Measurements from ENCODE around the gene SLITRK3. TPM values are rescaled to one million over a fixed set of nuclear protein-coding genes. Genes with fewer than 3 reads are reported as not detected.

SLITRK3 gene
- total RNA-seq, 1 donor from 2014 or later, result 0.09 TPM

- no peaks in the 10 kb centered on the region for H3K4me1 ChIP-seq
- intact Hi-C loops (cut with DNase I), result no loop called here
- no peak overlapping the region for H3K27ac ChIP-seq
- H3K4me3 ChIP-seq, result no peak overlapping the region
- TF ChIP-seq, protein P1, sequence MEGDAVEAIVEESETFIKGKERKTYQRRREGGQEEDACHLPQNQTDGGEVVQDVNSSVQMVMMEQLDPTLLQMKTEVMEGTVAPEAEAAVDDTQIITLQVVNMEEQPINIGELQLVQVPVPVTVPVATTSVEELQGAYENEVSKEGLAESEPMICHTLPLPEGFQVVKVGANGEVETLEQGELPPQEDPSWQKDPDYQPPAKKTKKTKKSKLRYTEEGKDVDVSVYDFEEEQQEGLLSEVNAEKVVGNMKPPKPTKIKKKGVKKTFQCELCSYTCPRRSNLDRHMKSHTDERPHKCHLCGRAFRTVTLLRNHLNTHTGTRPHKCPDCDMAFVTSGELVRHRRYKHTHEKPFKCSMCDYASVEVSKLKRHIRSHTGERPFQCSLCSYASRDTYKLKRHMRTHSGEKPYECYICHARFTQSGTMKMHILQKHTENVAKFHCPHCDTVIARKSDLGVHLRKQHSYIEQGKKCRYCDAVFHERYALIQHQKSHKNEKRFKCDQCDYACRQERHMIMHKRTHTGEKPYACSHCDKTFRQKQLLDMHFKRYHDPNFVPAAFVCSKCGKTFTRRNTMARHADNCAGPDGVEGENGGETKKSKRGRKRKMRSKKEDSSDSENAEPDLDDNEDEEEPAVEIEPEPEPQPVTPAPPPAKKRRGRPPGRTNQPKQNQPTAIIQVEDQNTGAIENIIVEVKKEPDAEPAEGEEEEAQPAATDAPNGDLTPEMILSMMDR (IDR thresholded peaks at IDR 0.05), result no peak
- DNase-seq (no peak), ATAC-seq (no peak)
- no peaks in the 10 kb centered on the region for H3K27me3 ChIP-seq
- no peaks in the 10 kb centered on the region for H3K9me3 ChIP-seq
- H3K36me3 ChIP-seq, result no peaks in the 10 kb centered on the region
Observed at GRCh38 chr3:165162883-165163282, 33.3 kb downstream of the SLITRK3 start.

DNA sequence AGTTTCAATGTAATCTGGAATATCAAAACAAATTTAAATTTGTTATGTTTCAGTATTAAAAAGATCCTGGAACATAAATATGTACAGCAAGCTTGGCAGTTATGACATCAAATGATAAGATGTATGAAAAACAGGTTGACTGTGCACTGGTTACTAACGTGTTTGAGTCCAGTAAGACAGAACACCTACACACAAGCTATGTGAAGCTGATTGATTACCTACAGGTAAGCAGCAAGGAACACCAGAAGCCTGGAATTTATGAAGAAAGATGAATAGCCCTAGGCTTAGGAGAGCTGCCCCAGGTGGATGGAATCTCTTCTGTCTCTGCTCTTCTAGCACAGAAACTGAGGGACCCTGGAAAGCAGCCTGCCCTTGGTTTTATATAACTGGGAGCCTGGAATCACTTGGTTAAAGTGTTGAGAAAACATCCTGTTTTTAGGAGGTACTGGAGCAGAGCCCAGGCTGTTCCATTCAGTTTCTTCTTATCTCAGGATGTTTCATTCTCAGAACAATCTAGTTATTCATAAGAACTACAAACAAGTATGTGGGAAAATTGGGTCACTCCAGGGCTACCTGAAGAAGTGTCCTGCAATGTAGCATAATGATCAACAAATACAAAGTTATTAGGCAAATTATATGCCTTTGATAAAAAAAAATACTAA, 36.3 kb downstream of the SLITRK3 start:
- H3K27ac ChIP-seq, result no peak overlapping the region
- H3K9me3 ChIP-seq, result no peaks in the 10 kb centered on the region
- TF ChIP-seq, protein P1 (IDR thresholded peaks at IDR 0.05), result no peak
- ATAC-seq (no peak), DNase-seq (no peak)
- H3K36me3 ChIP-seq, result no peaks in the 10 kb centered on the region
- H3K27me3 ChIP-seq, result no peaks in the 10 kb centered on the region
- intact Hi-C loops (cut with DNase I), result no loop called here
- H3K4me1 ChIP-seq, result no peaks in the 10 kb centered on the region
- no peak overlapping the region for H3K4me3 ChIP-seq

DNA sequence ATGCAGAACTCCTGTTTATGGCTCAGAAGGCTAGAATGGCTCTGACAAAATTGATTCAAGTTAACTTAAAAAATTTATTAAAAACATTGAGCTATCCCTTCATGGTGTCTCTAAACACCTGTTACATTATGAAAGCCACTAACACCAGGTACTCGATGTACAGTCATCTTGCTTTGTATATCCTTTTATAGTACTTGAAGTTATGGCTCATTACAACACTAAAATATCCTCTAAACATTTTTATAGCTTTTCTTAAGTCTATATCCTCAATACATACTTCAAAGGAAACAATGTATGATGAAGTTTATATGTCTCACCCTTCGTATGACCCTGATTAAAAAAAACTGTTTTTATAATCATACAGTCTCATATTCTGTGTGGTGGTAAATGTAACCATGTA, 38.2 kb downstream of the SLITRK3 start:
- no peaks in the 10 kb centered on the region for H3K36me3 ChIP-seq
- no peaks in the 10 kb centered on the region for H3K9me3 ChIP-seq
- no peaks in the 10 kb centered on the region for H3K27me3 ChIP-seq
- intact Hi-C loops (cut with DNase I), result no loop called here
- TF ChIP-seq, protein P1 (IDR thresholded peaks at IDR 0.05), result no peak
- H3K27ac ChIP-seq, result no peak overlapping the region
- no peak overlapping the region for H3K4me3 ChIP-seq
- ATAC-seq (no peak), DNase-seq (no peak)
- H3K4me1 ChIP-seq, result no peaks in the 10 kb centered on the region

DNA sequence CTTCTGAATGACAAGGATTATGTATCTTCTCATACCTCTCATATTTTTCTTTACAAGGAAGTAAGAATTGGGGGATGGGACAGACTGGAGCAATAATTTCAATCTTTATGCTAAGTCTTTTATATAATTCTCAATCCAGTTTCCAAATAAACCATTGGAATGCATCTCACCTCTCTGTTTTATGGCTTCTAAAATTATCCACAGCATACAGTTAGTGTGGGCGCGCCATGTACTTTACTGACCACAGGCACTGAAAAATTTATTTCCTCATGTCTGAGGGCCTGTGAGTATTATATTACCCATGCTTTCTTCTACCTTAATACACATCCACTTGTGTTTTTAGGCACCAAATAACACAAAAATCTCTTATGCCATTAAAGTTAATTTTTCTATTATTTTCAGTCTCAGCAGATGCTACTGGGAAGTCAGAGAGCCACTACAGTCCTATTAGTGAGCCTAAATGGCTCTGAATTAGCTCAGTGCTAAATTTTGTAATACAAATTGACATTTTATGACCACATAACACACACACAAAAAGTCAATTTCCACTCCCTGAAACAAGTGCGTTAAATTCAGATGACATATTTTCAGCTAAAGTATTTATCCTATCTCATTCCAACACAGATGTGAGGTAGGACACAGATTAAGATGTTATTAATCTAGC, 39.3 kb downstream of the SLITRK3 start:
- H3K4me3 ChIP-seq, result no peak overlapping the region
- H3K9me3 ChIP-seq, result no peaks in the 10 kb centered on the region
- H3K27me3 ChIP-seq, result no peaks in the 10 kb centered on the region
- ATAC-seq, result no peak
- no peak overlapping the region for H3K27ac ChIP-seq
- TF ChIP-seq, protein P1 (IDR thresholded peaks at IDR 0.05), result no peak
- no peak for DNase-seq
- H3K4me1 ChIP-seq, result no peaks in the 10 kb centered on the region
- intact Hi-C loops (cut with DNase I), result no loop called here
- H3K36me3 ChIP-seq, result no peaks in the 10 kb centered on the region

GRCh38 chr3:165148876-165149441, 47.2 kb downstream of the SLITRK3 start:
- TF ChIP-seq, protein P1 (IDR thresholded peaks at IDR 0.05), result no peak
- ATAC-seq (no peak), DNase-seq (no peak)
- H3K4me3 ChIP-seq, result no peak overlapping the region
- H3K9me3 ChIP-seq, result no peaks in the 10 kb centered on the region
- no peaks in the 10 kb centered on the region for H3K27me3 ChIP-seq
- H3K36me3 ChIP-seq, result no peaks in the 10 kb centered on the region
- intact Hi-C loops (cut with DNase I), result no loop called here
- no peak overlapping the region for H3K27ac ChIP-seq
- no peaks in the 10 kb centered on the region for H3K4me1 ChIP-seq
